Ovary (tissue), 9 donors: ENCODE results near the gene TRIM16. TPM values are rescaled to one million over a fixed set of nuclear protein-coding genes. Genes with fewer than 3 reads are reported as not detected.

Source experiments
- polyA plus RNA-seq, 2 donors: library from polyadenylated mRNA; stranded (reverse); fragments of 200-250 nt in 1 of 2; fragments of 350-450 nt in 1 of 2; fragmentation: Illumina TruSeq in 1 of 2; extraction: RNeasy Lipid Tissue Mini Kit (QIAGEN cat#74804) in 1 of 2; gene quantifications; one replicate each; pipeline ENCODE4 v1.2.3, GENCODE V29; 2013 to 2014
- small RNA-seq: library from RNA; depleted of rRNA; stranded (forward); fragments of <200 nt; gene quantifications from one replicate; pipeline ENCODE3, GENCODE V24; 2016
- total RNA-seq, 7 donors: library from RNA; depleted of rRNA in 2 of 7; stranded (reverse); fragments of >200 nt in 2 of 7; fragmentation: NEBNext Ultra II Directional in 3 of 7; extraction: Animal tissue kit (Norgen Biotek cat#: 25700) in 3 of 7; gene quantifications; one replicate each; pipeline versions ENCODE4 v1.1.0 to v1.2.4, GENCODE V29; 2016 to 2023
- donor health status: DM: no; HTN: no; CAD: no; lungs with moderate emphysema.
- donor health status: DM: no; HTN: no; CAD: no.
- donor health status: Bipolar disorder and iron deficiency.
- donor health status: DM: yes; HTN: yes; CAD: no.
- donor health status: DM: no; HTN: no; CAD: no.
- donor health status: DM: yes; HTN: yes; CAD: no.

Gene TRIM16
- total and polyA plus RNA-seq, 9 donors = 3.8 to 17.2 (median 11.2) TPM

Small RNA genes within 50 kb of the gene (small RNA-seq; reads per million reads assigned to genes)
- gene AC005838.1 (not detected), gene ZNF29P (not detected)

Other genes with a start within 250 kb of the TRIM16 start
- 10 to 100 TPM in 2 of 7 donors, 1 to 10 TPM in 5; 4.1 to 11.7 (median 7.2) TPM for gene CDRT4, start 216.7 kb downstream of the TRIM16 start, total RNA-seq
- 1 to 10 TPM; 4.7 to 7.4 TPM for gene CDRT4, start 216.7 kb downstream of the TRIM16 start, polyA plus RNA-seq
- gene TVP23C, start 120.8 kb downstream of the TRIM16 start, total RNA-seq = 10 to 100 TPM; 16.7 to 31.7 (median 24.7) TPM
- gene TVP23C, start 120.8 kb downstream of the TRIM16 start, polyA plus RNA-seq = 10 to 100 TPM in 1 of 2 donors, 1 to 10 TPM in 1; 5.8 to 11.5 TPM
- 1 to 10 TPM in 1 of 7 donors, under 1 TPM in 2, not detected in 4; 0.10 to 1.4 (median 0.60) TPM for gene FBXW10B, start 64.6 kb downstream of the TRIM16 start, total RNA-seq
- under 1 TPM; 0.08 to 0.72 TPM for gene FBXW10B, start 64.6 kb downstream of the TRIM16 start, polyA plus RNA-seq
- gene ZNF286A, start 15.4 kb upstream of the TRIM16 start, total RNA-seq = 10 to 100 TPM; 28.0 to 37.1 (median 30.8) TPM
- 10 to 100 TPM; 13.6 to 20.1 TPM for gene ZNF286A, start 15.4 kb upstream of the TRIM16 start, polyA plus RNA-seq
- gene TBC1D26, start 48.0 kb upstream of the TRIM16 start, total RNA-seq = under 1 TPM in 5 of 7 donors, not detected in 2; 0.32 to 0.69 (median 0.38) TPM
- under 1 TPM in 1 of 2 donors, not detected in 1; 0.08 TPM for gene TBC1D26, start 48.0 kb upstream of the TRIM16 start, polyA plus RNA-seq